A549 treated with AZD2906 at 1 μM for 4 hours (cell line): ENCODE data around the gene HMG20B. TPM values are rescaled to one million over a fixed set of nuclear protein-coding genes. Genes with fewer than 3 reads are reported as not detected.

Source experiments
- total RNA-seq: library from RNA; stranded (reverse); fragments of 200-300 nt; extraction: Qiagen RNA extraction; gene quantifications from 5 replicates; pipeline ENCODE4 v1.2.3, GENCODE V29; 2022

The HMG20B gene
- total RNA-seq: 37.4 to 62.5 TPM (median 61.1 TPM) in 5 replicates

DNA sequence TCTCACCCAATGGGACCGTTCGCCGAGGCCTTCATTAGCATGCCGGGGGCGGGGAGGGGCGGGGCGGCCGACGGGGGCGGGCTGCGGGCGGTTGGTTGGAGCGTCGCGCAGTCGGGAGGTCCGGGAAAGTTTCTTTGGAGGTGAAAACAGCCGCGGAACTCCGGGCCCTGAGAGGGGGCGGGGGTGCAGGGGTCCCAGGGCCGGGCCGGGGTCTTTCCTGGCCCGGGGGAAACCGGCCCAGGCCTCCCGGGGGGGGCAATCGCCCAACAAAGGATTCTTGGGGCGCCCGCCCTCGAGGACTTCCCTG, at the start of gene HMG20B:
Gene HMG20B, plus strand, starts transcription at position 90 of the 307 bp plus-strand sequence. CDS start 366 bp downstream, outside the sequence.

DNA sequence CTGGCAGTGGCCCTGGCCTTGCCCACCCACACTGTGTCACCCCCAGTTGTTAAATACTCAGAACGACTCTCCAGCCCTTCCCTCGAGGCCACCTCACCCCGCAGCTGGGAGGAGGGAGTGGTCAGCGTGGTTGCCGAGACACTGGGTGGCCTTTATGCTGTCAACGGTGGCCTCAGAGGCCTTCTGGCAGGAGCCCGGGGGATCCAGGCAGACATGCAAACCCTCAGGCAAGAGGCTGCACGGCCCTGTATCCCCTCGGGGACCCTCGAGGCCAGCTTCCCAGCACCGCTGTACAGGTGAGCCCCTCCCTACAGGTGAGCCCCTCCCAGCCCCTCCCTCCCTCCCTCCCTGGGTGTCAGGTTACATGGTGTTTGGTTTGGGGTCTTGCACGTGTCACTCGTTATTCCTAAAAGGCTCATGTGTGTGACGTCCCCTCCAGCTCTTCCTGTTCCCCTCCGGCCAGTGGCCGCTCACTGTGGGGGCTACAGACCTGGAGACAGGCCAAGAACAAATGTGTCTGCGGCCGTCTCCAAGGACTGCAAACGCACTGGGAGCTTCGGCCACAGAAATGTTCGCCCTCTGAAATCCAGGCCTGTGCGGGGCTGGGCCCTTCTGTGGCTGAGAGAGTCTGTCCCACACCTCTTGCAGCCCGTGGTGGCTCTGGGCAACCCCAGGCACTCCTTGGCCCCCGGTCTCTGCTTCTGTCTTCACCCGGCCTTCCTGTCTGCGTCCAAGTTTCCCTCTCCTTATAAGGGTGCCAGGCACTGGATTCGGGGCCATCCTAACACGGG, 33.6 kb upstream of the HMG20B start, which contains the start of gene TEKTIP1:
Gene TEKTIP1, plus strand, starts transcription at position 210 of the 791 bp plus-strand sequence. Its CDS starts 4 bp downstream, at position 214.

DNA sequence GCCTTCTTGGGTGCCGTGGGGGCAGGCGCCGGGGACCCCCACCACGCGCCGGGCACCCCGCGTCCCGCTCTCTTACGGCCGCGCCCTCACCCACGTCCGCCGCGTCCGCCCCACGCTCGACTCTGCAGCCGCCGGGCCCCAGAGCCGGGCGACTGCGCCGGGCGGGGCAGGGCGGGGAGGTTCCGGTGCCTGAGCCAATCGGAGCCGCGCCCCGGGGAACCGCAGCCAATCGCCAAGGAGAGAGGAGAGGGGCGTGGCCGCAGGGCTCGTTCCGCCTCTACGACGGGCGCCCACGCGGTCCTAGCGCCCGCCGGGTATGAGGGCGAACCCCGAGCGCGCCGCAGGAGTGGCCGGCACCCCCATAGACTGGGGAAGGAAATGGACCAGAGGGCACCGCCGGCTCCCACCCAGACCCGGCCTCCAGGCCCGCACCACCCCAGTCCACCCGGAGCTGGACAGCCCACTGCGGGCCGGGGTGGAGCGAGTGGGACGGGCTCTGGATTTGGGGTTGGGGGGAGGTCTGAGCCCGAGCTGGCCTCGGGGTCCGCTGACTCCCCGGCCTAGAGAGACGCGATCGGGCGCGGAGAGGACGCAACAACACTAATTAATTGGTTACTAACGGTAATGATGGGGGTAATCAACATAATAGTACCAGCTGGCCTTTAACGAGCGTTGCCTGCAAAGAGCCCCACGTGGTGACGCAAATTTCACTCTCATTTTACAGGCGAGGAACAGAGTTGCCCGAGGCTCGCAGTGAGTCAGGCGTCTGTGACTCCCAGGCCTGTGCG, 15.1 kb upstream of the HMG20B start, which contains the start of gene MFSD12:
Gene MFSD12, minus strand, starts transcription at position 126 of the 788 bp plus-strand sequence. CDS start 183 bp downstream, outside the sequence.

DNA sequence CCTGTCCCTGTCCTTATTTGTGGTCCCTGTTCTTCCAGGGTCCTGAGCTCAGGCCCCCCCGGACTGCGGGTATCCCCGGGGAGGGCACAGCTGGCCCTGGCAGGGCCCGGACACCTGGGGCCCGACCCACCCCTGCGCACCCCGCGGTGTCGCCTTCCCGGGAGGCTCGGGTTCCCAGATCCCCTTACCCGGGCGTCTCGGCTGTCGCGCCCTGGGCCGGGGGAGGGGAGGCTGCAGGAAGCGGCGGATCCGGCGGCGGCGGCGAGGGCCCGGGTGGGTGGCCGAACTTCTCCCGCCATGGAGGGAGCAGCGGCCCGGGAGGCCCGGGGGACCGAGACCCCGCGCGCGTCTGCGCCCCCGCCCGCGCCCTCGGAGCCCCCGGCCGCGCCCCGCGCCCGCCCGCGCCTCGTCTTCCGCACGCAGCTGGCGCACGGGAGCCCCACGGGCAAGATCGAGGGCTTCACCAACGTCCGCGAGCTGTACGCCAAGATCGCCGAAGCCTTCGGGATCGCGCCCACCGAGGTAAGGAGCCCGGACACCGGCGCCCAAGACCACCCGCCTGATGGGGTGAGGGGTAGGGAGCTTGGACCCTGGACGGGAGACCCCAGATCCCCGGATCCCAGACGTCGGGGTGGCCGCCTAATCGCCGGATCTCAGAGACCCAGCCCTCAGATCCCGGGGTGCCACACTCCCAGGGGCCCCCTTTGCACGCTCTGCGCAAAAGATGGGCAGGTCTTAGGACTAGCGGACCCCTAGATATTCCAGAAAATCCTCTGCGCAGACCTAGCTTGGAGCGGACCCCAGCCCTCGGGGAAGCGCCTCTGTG, 12.8 kb downstream of the HMG20B start, which contains the start of gene GIPC3:
Gene GIPC3, plus strand, starts transcription at position 178 of the 826 bp plus-strand sequence. Its CDS starts 120 bp downstream, at position 298.

DNA sequence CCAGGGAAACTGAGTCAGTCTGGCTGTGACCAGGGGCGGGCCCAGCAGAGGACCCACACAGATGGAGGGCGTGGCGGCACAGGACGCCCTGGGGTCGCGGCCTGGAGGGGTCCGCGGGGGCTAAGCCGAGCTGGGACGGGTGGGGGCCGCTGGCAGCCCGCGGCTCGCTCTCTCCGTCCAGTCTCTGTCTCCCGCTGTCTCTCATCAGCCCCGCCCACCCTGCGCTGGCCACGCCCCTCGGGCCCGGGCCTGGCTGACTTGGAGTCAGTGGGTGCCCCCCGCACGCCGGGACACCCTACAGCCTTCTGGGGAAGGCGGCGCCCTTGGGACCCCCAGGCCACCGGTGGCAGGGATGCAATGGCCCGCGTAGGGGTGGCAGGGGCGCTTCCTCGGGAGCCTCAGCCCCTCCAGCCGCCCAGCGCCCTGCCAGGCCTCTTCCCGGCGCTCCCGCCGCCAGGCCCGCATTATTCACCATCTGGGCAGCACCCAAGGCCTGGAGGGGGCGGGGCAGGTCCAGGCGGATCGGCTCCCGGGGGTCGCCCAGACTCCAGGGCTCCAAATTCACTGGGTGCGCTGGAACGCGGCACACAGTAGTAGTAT, 34.0 kb downstream of the HMG20B start, which contains the start of gene TBXA2R:
Gene TBXA2R, minus strand, starts transcription at position 186 of the 600 bp plus-strand sequence. CDS start 6,241 bp downstream, outside the sequence.

DNA sequence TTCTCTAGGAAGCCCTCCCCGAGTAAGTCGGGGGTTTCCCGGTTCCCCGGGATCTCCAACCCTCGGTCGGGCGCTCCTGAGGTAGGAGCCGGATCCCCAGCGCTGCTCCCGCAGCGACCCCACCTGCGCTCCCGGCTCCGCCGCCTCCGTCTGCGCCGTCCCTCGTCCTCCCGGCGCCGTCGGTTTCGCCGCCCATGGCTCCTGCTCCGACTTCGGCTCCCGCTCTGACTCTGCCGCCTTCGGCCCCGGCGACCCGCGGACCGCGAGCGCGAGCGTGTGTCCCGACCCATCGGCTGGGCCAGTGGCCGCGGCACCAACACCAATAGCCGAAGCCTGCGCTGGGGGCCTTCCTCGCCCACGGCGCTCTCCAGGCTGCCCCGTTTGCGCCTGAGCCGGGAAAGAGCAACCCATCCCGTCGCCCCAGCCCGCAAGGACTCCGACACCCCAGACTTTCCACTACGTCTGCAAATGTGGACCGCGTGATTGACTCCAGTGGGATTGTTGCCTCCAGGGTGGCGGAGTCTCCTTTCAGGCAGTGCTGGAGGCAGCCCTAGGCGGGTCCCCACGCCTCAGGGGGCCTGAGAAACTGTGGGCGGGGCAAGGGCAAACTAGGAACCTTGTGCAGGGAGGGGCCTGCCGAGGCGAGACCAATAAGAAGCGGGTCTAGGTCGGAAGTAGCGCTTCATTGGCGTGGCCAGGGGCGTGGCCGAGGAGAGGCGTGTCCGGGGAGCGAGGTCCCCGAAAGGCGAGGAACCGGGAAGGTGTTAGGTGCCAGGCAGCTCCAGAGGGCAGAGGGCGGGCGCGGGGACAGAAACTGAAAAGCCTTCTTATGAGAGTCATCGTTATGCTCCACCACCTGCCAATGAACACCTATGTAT, 54.0 kb downstream of the HMG20B start, which contains the start of gene CACTIN:
Gene CACTIN, minus strand, starts transcription at position 318 of the 878 bp plus-strand sequence. Its CDS starts 28 bp downstream, at position 290.

Other genes starting within 250 kb of the HMG20B start
- gene NFIC, start 206.4 kb upstream of the HMG20B start, total RNA-seq: 43.6 to 51.5 TPM (median 46.7 TPM) in 5 replicates
- 0.80 to 1.1 TPM (median 0.97 TPM) in 5 replicates for gene SMIM24, start 92.4 kb upstream of the HMG20B start, total RNA-seq
- not detected in 5 replicates for gene SMIM44, start 89.5 kb upstream of the HMG20B start, total RNA-seq
- 11.8 to 19.7 TPM (median 18.2 TPM) in 5 replicates for gene DOHH, start 72.3 kb upstream of the HMG20B start, total RNA-seq
- 27.0 to 36.3 TPM (median 34.2 TPM) in 5 replicates for gene FZR1, start 66.6 kb upstream of the HMG20B start, total RNA-seq
- 0.16 to 0.21 TPM (median 0.20 TPM) in 3 of 5 replicates, not detected in the others for gene TEKTIP1, start 33.8 kb upstream of the HMG20B start, total RNA-seq
- gene MFSD12, start 15.4 kb upstream of the HMG20B start, total RNA-seq: 108 to 143 TPM (median 142 TPM) in 5 replicates
- gene GIPC3, start 12.5 kb downstream of the HMG20B start, total RNA-seq: 0.19 to 0.34 TPM (median 0.27 TPM) in 5 replicates
- 1.2 to 1.6 TPM (median 1.3 TPM) in 5 replicates for gene TBXA2R, start 33.9 kb downstream of the HMG20B start, total RNA-seq
- 11.5 to 18.5 TPM (median 17.9 TPM) in 5 replicates for gene CACTIN, start 53.8 kb downstream of the HMG20B start, total RNA-seq
- gene PIP5K1C, start 127.5 kb downstream of the HMG20B start, total RNA-seq: 9.9 to 14.3 TPM (median 12.7 TPM) in 5 replicates
- 0.25 to 0.59 TPM (median 0.37 TPM) in 5 replicates for gene TJP3, start 135.4 kb downstream of the HMG20B start, total RNA-seq
- gene APBA3, start 188.7 kb downstream of the HMG20B start, total RNA-seq: 7.7 to 11.8 TPM (median 10.1 TPM) in 5 replicates
- 60.9 to 76.7 TPM (median 62.8 TPM) in 5 replicates for gene MRPL54, start 189.7 kb downstream of the HMG20B start, total RNA-seq
- gene RAX2, start 199.3 kb downstream of the HMG20B start, total RNA-seq: not detected in 5 replicates
- gene MATK, start 213.4 kb downstream of the HMG20B start, total RNA-seq: 0.73 to 1.8 TPM (median 1.3 TPM) in 5 replicates